Measurements from ENCODE around the gene KLHL9. TPM values are rescaled to one million over a fixed set of nuclear protein-coding genes. Genes with fewer than 3 reads are reported as not detected.
"Not testable (repeated sequence)": the region's sequence is repeated elsewhere in the genome, so short reads cannot be mapped to it uniquely, and the experiment has no call there.

KLHL9 gene, protein sequence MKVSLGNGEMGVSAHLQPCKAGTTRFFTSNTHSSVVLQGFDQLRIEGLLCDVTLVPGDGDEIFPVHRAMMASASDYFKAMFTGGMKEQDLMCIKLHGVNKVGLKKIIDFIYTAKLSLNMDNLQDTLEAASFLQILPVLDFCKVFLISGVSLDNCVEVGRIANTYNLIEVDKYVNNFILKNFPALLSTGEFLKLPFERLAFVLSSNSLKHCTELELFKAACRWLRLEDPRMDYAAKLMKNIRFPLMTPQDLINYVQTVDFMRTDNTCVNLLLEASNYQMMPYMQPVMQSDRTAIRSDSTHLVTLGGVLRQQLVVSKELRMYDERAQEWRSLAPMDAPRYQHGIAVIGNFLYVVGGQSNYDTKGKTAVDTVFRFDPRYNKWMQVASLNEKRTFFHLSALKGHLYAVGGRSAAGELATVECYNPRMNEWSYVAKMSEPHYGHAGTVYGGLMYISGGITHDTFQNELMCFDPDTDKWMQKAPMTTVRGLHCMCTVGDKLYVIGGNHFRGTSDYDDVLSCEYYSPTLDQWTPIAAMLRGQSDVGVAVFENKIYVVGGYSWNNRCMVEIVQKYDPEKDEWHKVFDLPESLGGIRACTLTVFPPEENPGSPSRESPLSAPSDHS
- 10 to 100 TPM in 1 of 6 donors, 1 to 10 TPM in 5; 5.0 to 10.4 (median 6.2) TPM for polyA plus RNA-seq (ENCODE audit: low read depth in 6 of 6)

DNA sequence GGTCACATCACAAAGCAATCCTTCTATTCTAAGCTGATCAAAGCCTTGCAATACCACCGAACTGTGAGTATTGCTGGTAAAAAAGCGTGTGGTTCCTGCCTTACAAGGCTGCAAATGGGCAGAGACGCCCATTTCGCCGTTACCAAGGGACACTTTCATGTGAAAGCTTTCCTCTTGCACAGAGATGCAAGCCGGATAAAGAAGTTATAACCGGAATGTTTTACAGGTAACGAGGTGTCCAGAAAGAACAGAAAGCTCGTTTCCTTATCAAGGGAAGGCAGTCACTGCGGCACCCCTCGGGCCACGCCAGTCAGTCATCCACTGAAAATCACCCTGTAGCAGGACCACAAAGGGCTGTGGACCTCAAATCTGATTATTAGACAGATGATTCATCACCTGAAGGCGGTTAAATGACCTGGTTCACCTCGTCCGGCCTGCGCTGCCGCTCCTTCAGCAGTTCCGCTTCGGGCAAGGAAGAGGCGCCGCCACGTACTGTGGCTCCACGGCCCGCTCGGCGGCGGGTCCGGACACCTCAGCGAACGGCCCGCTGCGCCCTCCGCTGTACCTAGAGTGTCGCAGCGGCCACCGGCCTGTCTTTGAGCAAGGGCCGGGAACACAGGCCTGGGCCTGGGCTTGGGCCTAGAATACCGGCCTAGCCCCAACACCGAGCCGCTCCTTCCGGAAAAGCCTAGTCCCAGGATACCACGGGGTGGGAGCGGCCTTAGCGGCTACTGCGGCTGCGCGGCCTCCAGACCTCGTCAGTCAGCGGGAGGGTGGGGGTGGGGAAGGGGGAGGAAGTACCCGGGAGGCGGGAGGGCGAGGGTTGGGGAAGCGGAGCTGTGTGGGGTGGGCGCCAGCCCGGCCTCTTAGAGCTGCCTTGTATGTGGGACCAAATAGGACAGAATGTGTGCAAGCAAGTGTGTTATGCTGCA, at the start of gene KLHL9:
KLHL9 (minus strand) TSS at position 704 of the 932 bp plus-strand sequence; CDS start at position 159, 545 bp downstream.
- Mint-ChIP-seq H3K4me1 (peaks cover 23 to 38% (median 37%) of the 10 kb centered on the region in 3 donors), H3K27me3 (peaks cover 11 to 17% (median 12%) of the 10 kb centered on the region in 3 donors), H3K36me3 (no peaks in the 10 kb centered on the region), H3K9me3 (no peaks in the 10 kb centered on the region), H3K4me3 (peak within 1 kb of the TSS; percentile 87 to 95 (median 92)), H3K27ac (peak within 1 kb of the TSS; percentile 76 to 95 (median 87))
- ATAC-seq (ENCODE audit: low read depth in 2 of 2) = peak; percentile 87 to 91
- peak; percentile 77 for DNase-seq

DNA sequence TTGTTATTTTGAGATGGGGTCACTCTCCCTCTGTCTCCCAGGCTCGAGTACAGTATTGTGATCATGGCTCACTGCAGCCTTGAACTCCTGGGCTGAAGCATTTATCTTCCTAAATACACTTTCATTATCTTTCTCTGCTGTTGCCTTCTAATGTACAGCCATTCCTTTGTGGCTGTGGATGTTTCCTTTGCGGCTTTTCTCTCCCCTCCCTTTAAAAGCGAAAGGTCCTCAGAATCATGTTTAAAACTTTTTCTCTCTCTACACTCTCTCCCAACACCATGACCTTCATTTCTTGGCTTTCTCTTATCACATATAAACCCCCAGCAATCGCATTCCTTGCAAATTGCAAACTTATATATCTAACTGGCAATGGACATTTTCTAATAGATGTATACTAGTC, 48.4 kb upstream of the KLHL9 start:
- Mint-ChIP-seq H3K27ac (peak overlapping the region in 1 of 6 donors; percentile 5), H3K9me3 (peaks cover 0 to 13% (median 0%) of the 10 kb centered on the region in 7 donors), H3K4me3 (peak overlapping the region in 1 of 8 donors; percentile 53), H3K27me3 (peaks cover 33 to 36% (median 35%) of the 10 kb centered on the region in 3 donors), H3K4me1 (peaks cover 17 to 31% (median 22%) of the 10 kb centered on the region in 3 donors), H3K36me3 (no peaks in the 10 kb centered on the region)
- ATAC-seq (ENCODE audit: low read depth in 2 of 2) = no peak
- DNase-seq = no peak

DNA sequence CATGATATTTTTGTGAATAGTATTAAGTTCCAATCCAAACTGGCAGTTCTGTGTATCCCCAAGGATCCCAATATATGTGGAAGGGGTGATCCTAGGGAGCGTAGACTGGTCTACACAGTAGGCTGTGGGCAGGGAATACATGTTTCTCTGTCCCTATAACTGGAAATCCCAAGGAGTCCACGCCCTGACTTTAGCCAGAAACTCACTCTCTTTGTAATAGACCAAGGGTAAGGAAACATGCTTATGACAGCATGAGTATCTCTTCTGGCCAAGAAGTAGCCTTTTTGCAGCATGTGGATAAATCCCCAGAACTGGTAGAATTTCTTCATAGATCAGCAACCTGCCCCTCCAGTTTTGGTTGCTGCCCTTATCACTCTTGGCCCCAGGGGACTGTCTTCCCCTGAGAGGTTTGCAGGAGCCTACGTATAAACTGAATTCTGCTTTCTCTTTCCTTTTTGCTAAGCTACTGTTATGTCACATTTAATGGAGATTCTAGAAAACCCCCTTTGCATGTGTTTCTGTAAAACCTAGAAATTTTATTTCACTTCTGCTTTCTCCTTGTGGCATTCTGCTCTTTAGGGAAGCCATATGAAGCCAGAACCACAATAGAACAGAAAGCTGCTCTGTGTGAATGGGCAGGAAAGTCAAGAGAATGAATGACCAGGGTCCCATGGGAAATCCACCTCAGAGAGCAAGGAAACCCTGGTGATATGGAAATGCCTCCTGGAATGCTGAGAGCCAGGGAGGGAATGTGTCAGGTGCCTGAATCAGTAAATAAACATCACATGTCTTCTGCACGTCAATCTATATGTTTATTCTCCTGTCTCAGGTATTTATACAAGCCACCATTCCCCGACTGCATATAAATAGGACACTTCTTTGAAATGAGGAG, 46.5 kb upstream of the KLHL9 start:
- ATAC-seq (ENCODE audit: low read depth in 2 of 2) (peak; percentile 92 to 94), DNase-seq (peak; percentile 84)
- peak overlapping the region; percentile 16 to 93 (median 80) for H3K27ac Mint-ChIP-seq
- H3K36me3 Mint-ChIP-seq = no peaks in the 10 kb centered on the region
- peaks cover 17 to 32% (median 22%) of the 10 kb centered on the region in 3 donors for H3K4me1 Mint-ChIP-seq
- H3K9me3 Mint-ChIP-seq = peaks cover 0 to 13% (median 0%) of the 10 kb centered on the region in 7 donors
- H3K27me3 Mint-ChIP-seq = peaks cover 18 to 31% (median 28%) of the 10 kb centered on the region in 3 donors
- H3K4me3 Mint-ChIP-seq = peak overlapping the region in 6 of 8 donors; percentile 1 to 56 (median 42)

DNA sequence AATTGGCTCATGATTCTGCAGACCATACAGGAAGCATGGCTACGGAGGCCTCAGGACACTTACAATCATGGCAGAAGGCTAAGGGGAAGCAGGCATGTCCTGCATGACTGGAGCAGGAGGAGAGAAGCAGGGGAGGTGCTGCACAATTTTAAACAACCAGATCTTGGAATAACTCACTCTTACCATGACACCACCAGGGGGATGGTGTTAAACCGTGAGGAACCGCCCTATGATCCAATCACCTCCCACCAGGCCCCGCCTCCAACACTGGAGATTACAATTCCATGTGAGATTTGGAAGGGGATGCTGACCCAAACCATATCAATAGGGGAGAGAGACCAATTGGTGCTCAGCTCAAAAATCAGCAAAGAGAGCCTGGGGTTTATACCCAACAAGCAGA, 36.3 kb upstream of the KLHL9 start:
- Mint-ChIP-seq H3K27me3 (peaks cover 39 to 56% (median 47%) of the 10 kb centered on the region in 3 donors), H3K4me1 (peaks cover 2 to 12% (median 5%) of the 10 kb centered on the region in 3 donors), H3K27ac (peak overlapping the region in 1 of 6 donors; percentile 65), H3K36me3 (peaks cover 0 to 11% of the 10 kb centered on the region in 2 donors)
- not testable (repeated sequence) for H3K9me3 Mint-ChIP-seq; H3K4me3 Mint-ChIP-seq; ATAC-seq (ENCODE audit: low read depth in 2 of 2); DNase-seq

DNA sequence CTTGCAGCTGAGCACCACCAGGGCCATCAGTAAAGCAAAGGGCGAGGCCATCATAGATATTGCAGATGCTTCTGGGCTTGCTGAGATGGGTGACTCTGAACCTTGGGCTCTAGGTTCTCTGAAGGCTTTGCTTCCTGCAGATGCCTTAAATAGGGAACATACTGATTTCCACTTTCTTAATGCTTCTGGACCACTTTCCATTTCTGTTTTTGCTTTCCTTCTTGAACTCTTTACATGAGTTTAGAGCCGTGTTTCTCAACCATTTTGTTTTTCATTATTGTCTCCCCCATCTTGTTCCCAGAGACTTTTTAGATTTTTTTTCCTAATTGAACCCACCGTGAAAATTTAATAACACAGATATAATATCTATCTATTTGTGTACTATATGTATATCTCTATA, 32.8 kb upstream of the KLHL9 start, which contains the start of gene IFNA13:
IFNA13 (minus strand) TSS at position 101 of the 400 bp plus-strand sequence; CDS start at position 54, 47 bp downstream.
- no peak within 1 kb of the TSS for H3K4me3 Mint-ChIP-seq
- peak within 1 kb of the TSS in 1 of 6 donors; percentile 33 for H3K27ac Mint-ChIP-seq
- H3K27me3 Mint-ChIP-seq = peaks cover 47 to 69% (median 51%) of the 10 kb centered on the region in 3 donors
- H3K4me1 Mint-ChIP-seq = peaks cover 3 to 13% (median 7%) of the 10 kb centered on the region in 3 donors
- ATAC-seq (ENCODE audit: low read depth in 2 of 2) (no peak), DNase-seq (no peak)
- peaks cover 0 to 2% (median 0%) of the 10 kb centered on the region in 7 donors for H3K9me3 Mint-ChIP-seq
- H3K36me3 Mint-ChIP-seq = no peaks in the 10 kb centered on the region

DNA sequence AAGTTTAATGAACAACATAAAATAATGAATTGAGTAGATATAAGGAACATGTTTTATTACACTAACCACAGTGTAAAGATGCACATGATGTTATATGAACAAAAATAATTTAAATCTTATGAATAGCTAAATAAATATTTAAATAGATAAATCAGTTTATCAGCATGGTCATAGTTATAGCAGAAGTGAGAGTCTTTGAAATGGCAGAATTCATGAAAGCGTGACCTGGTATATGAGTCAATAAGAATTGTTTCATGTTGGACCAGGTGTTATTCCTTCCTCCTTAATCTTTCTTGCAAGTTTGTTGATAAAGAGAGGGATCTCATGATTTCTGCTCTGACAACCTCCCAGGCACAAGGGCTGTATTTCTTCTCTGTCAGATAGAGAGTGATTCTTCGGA, 32.0 kb upstream of the KLHL9 start:
- Mint-ChIP-seq H3K27me3 (peaks cover 47 to 67% (median 51%) of the 10 kb centered on the region in 3 donors), H3K27ac (peak overlapping the region in 1 of 6 donors; percentile 33), H3K4me1 (peaks cover 3 to 13% (median 7%) of the 10 kb centered on the region in 3 donors)
- H3K4me3 Mint-ChIP-seq, H3K36me3 Mint-ChIP-seq, H3K9me3 Mint-ChIP-seq: not testable (repeated sequence)
- ATAC-seq (ENCODE audit: low read depth in 2 of 2) = peak; percentile 89
- DNase-seq = peak; percentile 19

DNA sequence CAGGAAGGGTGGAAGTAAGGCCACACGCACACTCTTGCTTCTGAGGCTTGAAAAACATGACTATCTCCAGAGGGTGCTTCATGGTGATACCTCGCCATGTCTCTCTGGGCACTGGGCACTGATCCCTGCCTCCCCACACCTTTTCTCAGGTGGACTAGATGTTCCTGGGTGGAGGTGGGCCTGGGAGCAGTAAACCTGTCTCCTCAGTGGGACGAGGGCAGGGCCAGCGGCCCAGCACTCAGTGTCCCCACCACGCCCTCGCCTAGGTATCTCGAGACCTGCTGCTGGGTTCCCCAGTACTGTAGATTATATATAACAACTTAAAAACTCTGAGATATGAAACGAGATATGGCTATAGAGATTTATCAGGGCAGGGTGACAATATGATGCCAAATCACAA, 27.1 kb upstream of the KLHL9 start:
- H3K27me3 Mint-ChIP-seq = peaks cover 30 to 42% (median 36%) of the 10 kb centered on the region in 3 donors
- DNase-seq (no peak), ATAC-seq (ENCODE audit: low read depth in 2 of 2) (no peak)
- no peak overlapping the region for H3K4me3 Mint-ChIP-seq
- H3K36me3 Mint-ChIP-seq = no peaks in the 10 kb centered on the region
- H3K27ac Mint-ChIP-seq = no peak overlapping the region
- peaks cover 0 to 2% (median 0%) of the 10 kb centered on the region in 7 donors for H3K9me3 Mint-ChIP-seq
- peaks cover 12 to 17% (median 16%) of the 10 kb centered on the region in 3 donors for H3K4me1 Mint-ChIP-seq

DNA sequence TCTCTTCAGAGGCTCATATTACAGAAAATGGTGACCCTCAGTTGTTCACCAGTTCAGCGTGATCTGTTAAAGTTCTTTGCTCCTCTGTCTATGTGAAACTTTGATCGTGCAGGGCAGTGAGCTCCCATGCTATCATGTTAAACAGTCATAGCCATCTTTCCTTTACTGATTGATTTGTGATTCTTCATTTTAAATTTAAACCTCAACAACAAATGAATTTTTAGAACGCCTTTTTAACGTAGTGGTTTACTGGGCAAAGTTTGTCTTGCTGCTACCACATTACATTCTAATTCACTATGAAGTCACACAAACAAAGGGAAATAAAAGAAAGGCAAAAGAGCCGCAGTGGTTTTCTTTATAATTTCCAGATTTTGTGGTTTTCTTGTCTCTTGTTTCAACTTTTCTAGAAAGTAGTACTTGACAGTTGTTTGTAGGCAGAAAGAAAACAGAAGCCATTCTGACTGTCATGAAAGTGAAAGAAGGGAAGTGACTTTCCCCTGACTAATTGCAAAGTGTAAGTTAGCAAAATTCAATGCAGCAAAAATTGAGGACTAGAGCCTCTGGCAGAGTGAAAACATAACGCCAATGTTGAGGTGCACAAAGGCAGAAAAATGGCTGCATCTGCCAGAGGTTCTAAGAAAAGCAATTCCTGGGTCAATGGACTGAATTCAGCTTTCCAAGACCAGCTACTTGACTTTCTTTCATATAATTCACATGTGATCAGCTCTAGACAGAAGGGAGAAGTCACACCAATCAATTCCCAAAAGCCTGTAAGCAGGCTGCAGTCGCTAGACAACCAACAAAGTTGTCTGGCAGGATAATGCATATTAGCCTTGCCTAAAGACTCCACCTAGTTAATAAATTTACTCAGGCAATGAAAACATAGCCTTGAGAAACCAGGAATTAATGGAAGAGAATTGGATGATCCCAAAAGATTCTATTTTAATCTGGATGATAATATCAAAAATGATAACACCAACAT, 22.6 kb upstream of the KLHL9 start:
- H3K4me3 Mint-ChIP-seq = no peak overlapping the region
- ATAC-seq (ENCODE audit: low read depth in 2 of 2) (peak; percentile 64 to 71), DNase-seq (peak; percentile 15)
- no peak overlapping the region for H3K27ac Mint-ChIP-seq
- peaks cover 0 to 8% of the 10 kb centered on the region in 2 donors for H3K36me3 Mint-ChIP-seq
- H3K9me3 Mint-ChIP-seq = peaks cover 4 to 9% (median 5%) of the 10 kb centered on the region in 7 donors
- H3K4me1 Mint-ChIP-seq = peaks cover 9 to 12% (median 10%) of the 10 kb centered on the region in 3 donors
- H3K27me3 Mint-ChIP-seq = peaks cover 14 to 23% (median 18%) of the 10 kb centered on the region in 3 donors

DNA sequence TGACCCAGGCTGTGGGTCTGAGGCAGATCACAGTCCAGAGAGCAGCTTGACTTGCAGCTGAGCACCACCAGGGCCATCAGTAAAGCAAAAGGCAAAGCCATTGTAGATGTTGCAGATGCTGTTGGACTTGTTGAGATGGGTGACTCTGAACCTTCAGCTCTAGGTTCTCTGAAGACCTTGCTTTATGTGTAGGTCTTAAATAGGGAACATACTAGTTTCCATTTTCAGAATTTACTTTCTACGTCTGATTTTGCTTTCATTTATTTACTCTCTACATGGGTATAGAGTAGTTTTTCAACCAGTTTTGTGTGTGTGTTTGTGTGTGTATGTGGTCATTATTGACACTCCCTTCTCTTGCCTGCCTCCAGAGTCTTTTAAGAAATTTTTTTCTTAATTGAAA, 15.6 kb upstream of the KLHL9 start, which contains the start of gene IFNA6:
IFNA6 (minus strand) TSS at position 101 of the 400 bp plus-strand sequence; CDS start at position 101, 0 bp downstream.
- Mint-ChIP-seq H3K4me3 (no peak within 1 kb of the TSS), H3K4me1 (no peaks in the 10 kb centered on the region), H3K36me3 (peaks cover 0 to 8% of the 10 kb centered on the region in 2 donors), H3K27ac (no peak within 1 kb of the TSS), H3K9me3 (peaks cover 4 to 9% (median 5%) of the 10 kb centered on the region in 7 donors), H3K27me3 (peaks cover 34 to 41% (median 40%) of the 10 kb centered on the region in 3 donors)
- no peak for ATAC-seq (ENCODE audit: low read depth in 2 of 2)
- DNase-seq = no peak

DNA sequence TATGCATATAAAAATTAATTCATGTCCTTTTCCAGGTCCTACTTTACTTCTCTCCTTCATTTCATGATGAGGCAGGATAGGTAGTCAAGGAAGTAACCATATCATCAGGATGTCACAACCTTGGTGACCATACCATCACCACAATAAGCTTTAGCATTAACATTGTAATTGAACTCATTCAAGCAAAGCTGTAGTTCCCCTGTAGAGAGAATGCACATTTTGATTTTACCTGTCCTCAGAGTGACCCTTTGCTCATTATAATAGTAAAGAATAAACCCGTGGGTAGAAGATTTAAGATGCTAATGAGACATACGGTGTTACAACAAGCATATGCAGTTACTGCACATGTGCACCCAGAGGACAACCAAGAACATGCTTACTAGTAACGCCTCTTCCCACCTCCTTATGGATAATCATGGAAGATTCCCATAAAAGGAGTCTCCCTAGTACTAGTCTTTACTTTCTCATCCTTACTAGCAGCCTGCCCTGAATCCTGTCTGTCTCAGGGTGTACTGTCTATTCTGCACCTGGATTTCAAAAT, 13.3 kb upstream of the KLHL9 start:
- ATAC-seq (ENCODE audit: low read depth in 2 of 2) (no peak), DNase-seq (no peak)
- H3K4me1 Mint-ChIP-seq = peaks cover 0 to 7% (median 5%) of the 10 kb centered on the region in 3 donors
- H3K27ac Mint-ChIP-seq = no peak overlapping the region
- no peak overlapping the region for H3K4me3 Mint-ChIP-seq
- peaks cover 33 to 52% (median 49%) of the 10 kb centered on the region in 3 donors for H3K27me3 Mint-ChIP-seq
- H3K9me3 Mint-ChIP-seq = peaks cover 0 to 3% (median 0%) of the 10 kb centered on the region in 7 donors
- no peaks in the 10 kb centered on the region for H3K36me3 Mint-ChIP-seq
